ENCODE measurements around the gene PLK3.
"Not testable (repeated sequence)": the region's sequence is repeated elsewhere in the genome, so short reads cannot be mapped to it uniquely, and the experiment has no call there.

Gene PLK3

DNA sequence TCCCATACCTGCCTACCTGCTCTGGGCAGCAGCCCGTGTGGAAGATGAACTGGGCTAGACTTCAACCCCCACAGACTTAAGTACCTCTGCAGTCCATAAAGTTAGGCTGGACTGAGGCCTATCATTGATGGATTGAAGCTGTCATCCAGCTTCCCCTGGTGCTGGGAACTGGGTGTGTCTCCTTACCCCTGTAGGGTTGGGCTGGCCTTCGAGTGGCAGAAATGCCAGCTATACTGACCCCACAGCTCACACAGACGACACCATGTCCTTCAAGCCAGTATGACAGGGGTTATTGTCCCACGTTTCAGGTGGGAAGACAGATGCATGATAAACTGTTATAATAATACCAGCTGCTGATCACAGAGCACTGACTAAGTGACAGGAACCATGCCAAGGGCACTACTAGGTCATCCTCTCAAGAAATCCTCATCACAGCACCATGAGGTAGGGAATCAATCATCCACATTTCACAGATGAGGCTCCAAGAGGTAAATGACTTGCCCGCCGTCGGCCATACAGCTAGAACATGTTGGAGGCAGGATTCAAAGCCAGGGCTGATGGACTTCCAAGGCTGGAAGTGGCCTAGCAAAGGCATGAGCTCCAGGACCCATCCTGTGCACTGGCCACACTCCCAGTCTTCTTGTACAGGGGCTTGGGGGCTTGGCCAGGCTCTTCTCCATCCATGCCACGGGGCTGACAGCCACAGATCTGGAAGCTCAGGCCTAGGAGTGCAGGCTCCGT, 11.9 kb upstream of the PLK3 start, which contains the start of gene BEST4:
Gene BEST4 (minus strand): TSS at position 51 of the 741 bp plus-strand sequence. CDS start 465 bp downstream, outside the sequence.
- DNase-seq = no peak

GRCh38 chr1:44790968-44791801, 9.0 kb upstream of the PLK3 start:
- no peak for DNase-seq

- no peak for DNase-seq
These were observed 7.3 kb upstream of the PLK3 start for GRCh38 chr1:44792736-44793502.

DNA sequence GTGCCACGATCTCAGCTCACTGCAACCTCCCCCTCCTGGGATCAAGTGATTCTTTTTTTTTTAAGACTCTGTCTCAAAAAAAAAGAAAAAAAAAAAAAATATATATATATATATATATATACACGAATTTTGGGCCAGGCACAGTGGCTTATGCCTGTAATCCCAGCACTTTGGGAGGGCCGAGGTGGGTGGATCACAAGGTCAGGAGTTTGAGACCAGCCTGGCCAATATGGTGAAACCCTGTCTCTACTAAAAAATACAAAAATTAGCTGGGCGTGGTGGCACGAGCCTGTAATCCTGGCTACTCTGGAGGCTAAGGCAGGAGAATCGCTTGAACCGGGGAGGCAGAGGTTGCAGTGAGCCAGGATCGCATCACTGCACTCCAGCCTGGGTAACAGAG, 2.3 kb upstream of the PLK3 start:
- not testable (repeated sequence) for DNase-seq

DNA sequence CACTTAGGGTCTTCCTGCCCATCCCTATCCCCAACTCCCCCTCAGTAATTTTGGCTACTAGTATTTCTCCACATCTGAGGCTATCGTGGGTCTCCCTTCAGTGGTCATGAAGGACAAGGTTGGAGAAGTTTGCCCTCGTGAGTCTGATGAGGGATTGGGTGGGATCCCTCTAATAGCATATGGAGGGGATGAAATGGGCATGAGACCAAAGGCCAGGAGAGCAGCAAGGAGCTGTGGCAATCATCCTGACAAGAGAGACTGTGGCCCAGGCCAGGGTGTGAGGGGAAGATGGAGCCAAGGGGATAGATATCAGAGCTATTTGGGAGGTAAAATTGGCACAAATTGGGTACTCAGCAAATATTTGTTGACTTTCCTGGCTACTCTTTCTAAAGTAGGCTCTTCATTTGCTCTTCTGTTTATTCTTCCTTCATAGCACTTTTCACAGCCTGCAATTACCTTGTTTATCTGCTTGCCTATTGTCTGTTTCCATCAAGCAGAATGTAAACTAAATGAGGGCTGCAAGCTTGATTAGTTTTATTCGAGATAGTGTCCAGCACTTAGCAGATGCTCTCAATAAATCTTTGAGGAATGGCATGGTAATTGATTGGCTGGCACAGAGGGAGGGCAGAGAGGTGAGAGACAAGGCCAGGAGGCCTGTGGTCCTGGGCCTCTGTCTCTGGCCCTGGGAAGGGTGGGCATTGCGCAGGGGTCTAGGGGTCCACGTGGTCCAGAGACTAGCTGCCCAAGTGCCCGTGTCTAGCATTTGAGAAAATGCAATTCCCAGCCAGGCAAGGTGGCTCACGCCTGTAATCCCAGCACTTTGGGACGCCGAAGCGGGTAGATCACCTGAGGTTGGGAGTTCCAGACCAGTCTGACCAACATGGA, 1.5 kb upstream of the PLK3 start:
- DNase-seq = no peak

DNA sequence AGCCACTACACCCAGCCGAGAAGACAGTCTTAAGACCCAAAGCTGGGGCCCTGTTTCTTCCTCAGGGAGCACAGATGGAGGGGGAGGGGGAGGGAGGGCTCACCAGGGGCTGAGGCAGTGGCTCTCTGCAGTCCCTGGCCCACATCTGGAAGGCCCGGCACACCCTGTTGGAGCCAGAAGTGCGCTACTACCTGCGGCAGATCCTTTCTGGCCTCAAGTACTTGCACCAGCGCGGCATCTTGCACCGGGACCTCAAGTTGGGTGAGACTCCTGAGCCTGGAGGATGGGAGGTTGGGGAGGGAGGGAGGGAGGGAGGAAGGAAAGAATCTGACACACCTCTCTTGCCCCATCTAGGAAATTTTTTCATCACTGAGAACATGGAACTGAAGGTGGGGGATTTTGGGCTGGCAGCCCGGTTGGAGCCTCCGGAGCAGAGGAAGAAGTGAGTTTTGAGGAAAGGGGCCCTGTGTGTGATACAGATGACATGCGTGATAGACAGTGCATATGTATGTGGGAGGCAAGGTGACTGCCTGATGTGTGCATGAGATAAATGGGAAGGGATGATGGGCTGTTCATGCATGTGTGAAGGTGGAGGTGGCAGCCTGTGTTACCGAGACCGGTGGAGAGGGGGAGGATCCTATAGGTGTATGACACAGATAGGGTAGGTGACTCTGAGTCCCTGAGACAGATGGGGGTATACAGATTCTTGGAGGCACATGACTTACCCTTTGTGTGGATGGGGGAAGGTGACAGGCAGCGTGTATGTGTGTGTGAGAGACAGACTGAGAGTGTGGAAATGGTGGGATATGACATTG, 1.5 kb downstream of the PLK3 start:
- DNase-seq = no peak

DNA sequence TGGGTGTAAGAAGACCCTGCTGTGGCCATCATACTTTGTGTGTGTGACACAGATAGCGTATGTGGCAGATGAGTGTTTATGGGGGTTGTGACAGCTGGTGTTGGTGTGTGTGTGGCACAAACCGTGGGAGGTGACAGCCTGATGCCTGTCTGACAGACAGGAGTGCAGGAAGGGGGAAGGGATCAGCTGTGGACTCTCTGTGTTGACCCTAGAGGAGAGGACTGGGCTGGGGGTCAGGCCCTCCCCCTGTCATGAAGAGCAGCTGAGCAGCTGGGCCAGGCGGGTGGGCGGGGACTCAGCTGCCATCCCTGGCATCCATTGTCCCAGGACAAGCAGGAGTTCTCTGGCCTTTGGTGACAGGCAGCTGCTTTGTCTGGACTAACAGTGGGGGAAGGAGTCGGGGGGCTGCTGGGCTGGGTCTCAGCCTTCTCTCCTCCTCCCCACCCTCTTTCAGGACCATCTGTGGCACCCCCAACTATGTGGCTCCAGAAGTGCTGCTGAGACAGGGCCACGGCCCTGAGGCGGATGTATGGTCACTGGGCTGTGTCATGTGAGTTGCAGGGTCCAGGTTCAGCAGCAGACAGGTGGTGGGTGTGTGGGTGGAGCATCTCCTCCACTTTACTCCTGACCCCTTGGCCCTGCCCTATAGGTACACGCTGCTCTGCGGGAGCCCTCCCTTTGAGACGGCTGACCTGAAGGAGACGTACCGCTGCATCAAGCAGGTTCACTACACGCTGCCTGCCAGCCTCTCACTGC, 2.3 kb downstream of the PLK3 start:
- no peak for DNase-seq

DNA sequence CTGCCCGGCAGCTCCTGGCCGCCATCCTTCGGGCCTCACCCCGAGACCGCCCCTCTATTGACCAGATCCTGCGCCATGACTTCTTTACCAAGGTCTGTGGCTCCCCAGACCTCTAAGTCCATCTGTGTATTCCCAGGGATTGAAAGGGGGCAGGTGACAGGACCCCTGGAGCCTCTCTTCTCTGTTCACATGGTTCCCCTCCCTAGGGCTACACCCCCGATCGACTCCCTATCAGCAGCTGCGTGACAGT, 2.8 kb downstream of the PLK3 start:
- no peak for DNase-seq

DNA sequence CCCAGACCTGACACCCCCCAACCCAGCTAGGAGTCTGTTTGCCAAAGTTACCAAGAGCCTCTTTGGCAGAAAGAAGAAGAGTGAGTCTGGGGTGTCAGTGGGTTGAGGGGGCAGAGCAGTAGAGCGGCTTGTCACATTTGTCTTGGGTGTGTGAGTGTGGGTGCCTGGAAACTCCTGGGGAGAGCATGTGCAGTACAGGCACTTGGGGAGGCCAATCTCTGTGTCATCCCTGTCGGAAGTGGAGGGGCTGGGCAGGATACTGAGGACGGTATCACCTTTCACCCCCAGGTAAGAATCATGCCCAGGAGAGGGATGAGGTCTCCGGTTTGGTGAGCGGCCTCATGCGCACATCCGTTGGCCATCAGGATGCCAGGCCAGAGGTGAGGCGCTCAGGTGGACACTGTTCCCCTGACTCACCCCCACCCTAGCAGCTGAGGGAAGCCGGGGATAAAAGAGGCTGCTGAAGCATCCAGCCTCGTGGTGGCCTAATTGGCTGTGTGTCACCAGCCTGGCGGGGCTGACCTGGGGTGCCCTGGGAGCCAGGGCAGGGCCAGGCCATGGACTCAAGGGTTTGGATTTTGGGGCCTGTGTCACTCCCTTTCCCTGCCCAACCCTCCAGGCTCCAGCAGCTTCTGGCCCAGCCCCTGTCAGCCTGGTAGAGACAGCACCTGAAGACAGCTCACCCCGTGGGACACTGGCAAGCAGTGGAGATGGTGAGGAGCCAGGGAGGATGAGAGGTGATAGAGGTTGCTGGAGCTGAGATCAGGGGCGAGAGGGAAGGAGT, 3.3 kb downstream of the PLK3 start:
- no peak for DNase-seq

GRCh38 chr1:44805311-44806024, 5.3 kb downstream of the PLK3 start:
- DNase-seq = no peak

DNA sequence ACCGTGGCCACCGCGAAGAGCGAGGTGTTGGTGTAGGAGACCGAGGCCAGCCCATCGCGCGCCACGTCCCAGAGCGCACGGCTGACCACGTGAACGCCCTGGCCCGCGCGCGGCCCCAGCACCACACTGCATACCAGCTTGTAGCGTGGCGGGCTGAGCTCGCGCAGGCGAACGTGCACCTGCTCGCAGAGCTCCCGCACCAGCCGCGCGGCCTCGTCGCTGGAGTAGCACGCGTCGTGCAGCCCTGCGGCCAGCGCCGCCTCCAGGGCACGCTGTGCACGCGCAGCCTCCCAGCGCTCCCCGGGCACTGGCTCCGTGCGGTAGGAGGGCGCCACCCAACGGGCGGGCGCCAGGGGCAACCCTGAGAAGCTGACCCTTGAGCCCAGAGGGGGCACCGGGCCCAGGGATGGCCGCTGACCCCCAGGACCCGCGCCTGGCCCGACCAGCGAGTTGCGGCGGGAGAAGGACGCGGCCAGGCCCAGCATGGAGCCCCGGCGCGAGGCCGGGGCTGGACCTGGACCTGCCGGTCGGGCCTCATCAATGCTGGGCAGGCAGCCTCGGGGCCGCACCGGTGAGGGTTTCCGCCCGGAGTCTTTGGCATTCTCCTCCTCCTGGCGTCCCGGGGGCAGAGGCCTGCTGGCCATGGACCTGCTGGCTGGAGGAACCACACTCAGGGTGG, 6.0 kb downstream of the PLK3 start:
- DNase-seq = no peak

- no peak for DNase-seq
These were observed 6.7 kb downstream of the PLK3 start, which contains the start of gene DYNLT4 for GRCh38 chr1:44806704-44807363. TSS of gene DYNLT4 (minus strand) at chr1:44807351. CDS start at chr1:44806668, 683 bp downstream.

DNA sequence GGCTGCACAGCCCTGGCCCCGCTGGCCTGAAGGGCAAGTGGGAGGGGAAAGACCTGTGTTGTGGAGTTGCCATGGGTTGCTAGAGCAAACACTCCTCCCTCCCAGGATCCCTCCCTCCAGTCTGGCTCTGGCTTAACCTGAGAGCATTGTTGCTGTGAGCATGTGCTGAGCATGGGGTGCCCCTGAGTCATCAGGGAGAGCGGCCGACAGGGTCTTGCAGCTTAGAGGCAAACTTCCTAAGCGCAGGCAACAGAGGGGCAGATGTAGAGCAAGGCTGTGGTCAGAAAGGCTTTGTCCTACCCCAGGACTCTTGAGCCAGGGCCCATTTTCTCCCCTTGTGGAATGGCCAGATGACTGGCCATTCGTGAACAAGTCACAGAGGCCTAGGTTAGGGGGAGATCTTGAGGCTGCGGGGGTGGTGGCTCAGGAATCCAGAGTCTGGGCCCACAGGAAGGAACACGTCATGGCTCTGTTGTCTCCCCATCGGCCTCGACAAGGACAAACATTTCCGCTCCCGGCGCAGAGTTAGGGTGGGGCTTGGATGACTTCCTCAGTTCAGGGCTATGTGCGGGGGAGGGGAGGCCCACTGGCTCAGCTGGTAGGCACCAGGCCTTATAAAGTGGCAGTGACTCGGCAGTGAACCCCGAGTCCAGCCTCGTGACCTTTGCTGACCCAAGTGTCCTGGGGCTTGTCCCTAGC, 7.3 kb downstream of the PLK3 start:
- DNase-seq = peak; percentile 98 to 99

GRCh38 chr1:44808063-44808937, 8.1 kb downstream of the PLK3 start, which contains the start of gene BTBD19:
TSS of gene BTBD19 (plus strand) at chr1:44808523. CDS start at chr1:44808821, 298 bp downstream.
- peak in 1 of 2 experiments; percentile 62 for DNase-seq

GRCh38 chr1:44808938-44809917, 9.1 kb downstream of the PLK3 start:
- DNase-seq = peak; percentile 93 to 96

Measured in Kasumi-1 (cell line).